Stimulated activated CD4-positive, alpha-beta T cell treated with anti-CD3 and anti-CD28 coated beads, Interleukin-15, amount 100 ng/mL, for 1 hour (primary cell): ENCODE results near the gene NDUFS3.

Source experiments
- DNase-seq, 2 donors: peaks; one replicate each; pipeline ENCODE4 v3.0.0-alpha.2; 2020; ENCODE audit warnings: low read depth in 1 of 2, low spot score in 1 of 2

The NDUFS3 gene

DNA sequence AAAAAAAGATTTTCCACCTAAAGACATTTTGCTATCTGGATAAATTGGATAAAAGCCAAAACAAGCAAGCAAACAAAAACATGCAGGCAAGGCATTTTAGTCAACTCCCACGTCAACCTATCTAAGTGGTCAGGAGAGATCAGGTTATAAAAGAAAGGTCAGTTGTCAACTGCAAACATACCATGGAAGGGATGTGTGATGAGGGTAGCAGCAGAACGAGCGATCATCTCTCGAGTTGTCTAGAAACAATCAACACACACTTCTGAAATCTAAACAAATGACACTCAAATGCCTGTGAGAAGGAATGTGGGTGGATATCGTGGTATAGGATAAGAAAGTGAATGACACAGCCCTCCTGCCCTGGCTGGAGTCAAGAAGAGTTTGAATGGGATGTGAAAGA is 52.6 kb downstream of the NDUFS3 start:
- no peak for DNase-seq
